Measurements from ENCODE around the gene C20orf202.

GRCh38 chr20:1204113-1204512 is 859 bp downstream of the C20orf202 start:
- TF ChIP-seq CTCF (conservative IDR thresholded peaks at IDR 0.05): no peak
- no peak for TF ChIP-seq ZFX (IDR thresholded peaks at IDR 0.05)
